ENCODE data around the gene RFTN1. TPM values are rescaled to one million over a fixed set of nuclear protein-coding genes. Genes with fewer than 3 reads are reported as not detected.

RFTN1 gene
- total and polyA plus RNA-seq, 2 experiments from 2014 or later: 3.3 to 7.2 TPM

DNA sequence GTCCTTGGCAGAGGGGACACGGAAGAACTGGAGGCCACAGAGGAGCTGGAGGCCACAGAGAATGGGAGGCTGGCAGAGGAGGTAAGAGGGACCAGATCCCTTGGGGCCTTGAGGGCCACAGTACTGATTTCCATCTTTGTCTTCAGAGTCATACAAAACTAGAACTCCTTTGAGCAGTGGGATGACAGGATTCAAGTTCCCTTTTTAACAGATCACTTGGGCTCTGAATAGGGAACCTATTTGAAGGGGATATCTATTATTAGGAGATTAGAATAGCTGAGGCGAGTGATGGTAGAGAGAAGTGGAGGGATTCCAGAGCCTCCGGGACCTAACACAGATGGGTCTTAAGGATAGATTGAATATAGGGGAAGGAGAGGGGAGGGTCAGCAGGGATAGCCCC lies 192.8 kb downstream of the RFTN1 start:
- H3K27me3 ChIP-seq (ENCODE audit: insufficient read depth): no peaks in the 10 kb centered on the region
- H3K9me2 ChIP-seq (ENCODE audit: insufficient read depth): no peaks in the 10 kb centered on the region
- H3K27ac ChIP-seq (ENCODE audit: low read depth): no peak overlapping the region
- no peak overlapping the region for H3K4me2 ChIP-seq
- DNase-seq (ENCODE audit: low spot score) (no peak), ATAC-seq (no peak)
- H4K20me1 ChIP-seq (replicated peaks; ENCODE audit: insufficient read depth): no peaks in the 10 kb centered on the region; the same call in 1 of the 2 replicates
- no peak overlapping the region for H2AFZ ChIP-seq
- no peaks in the 10 kb centered on the region for H3K79me2 ChIP-seq (replicated peaks; ENCODE audit: insufficient read depth)
- Mint-ChIP-seq H3K27ac (no peak overlapping the region; the same call in 1 of the 2 replicates), H3K36me3 (ENCODE audit: low read depth) (peaks cover 12% of the 10 kb centered on the region), H3K27me3 (ENCODE audit: insufficient read depth, low read depth, poor library complexity) (peaks cover 4% of the 10 kb centered on the region), H3K9me3 (no peaks in the 10 kb centered on the region), H3K4me1 (0 out of 3 replicates have a peak, but pooled peaks cover 4% of the 10 kb centered on the region), H3K4me3 (no peak overlapping the region)
- H3K4me1 ChIP-seq (ENCODE audit: insufficient read depth): peaks cover 5% of the 10 kb centered on the region; the same call in 1 of the 2 replicates
- TF ChIP-seq EZH2 (IDR thresholded peaks at IDR 0.05; ENCODE audit: low read depth, unreplicated experiment) (no peak), ZNF114 (CRISPR knock-in tag; IDR thresholded peaks at IDR 0.05) (no peak), ETS1 (IDR thresholded peaks at IDR 0.05) (no peak), CREB1 (CRISPR knock-in tag; IDR thresholded peaks at IDR 0.05; ENCODE audit: low read depth) (no peak), POLR2AphosphoS5 (IDR thresholded peaks at IDR 0.05; ENCODE audit: low read depth) (no peak)
- TF ChIP-seq, protein P1, sequence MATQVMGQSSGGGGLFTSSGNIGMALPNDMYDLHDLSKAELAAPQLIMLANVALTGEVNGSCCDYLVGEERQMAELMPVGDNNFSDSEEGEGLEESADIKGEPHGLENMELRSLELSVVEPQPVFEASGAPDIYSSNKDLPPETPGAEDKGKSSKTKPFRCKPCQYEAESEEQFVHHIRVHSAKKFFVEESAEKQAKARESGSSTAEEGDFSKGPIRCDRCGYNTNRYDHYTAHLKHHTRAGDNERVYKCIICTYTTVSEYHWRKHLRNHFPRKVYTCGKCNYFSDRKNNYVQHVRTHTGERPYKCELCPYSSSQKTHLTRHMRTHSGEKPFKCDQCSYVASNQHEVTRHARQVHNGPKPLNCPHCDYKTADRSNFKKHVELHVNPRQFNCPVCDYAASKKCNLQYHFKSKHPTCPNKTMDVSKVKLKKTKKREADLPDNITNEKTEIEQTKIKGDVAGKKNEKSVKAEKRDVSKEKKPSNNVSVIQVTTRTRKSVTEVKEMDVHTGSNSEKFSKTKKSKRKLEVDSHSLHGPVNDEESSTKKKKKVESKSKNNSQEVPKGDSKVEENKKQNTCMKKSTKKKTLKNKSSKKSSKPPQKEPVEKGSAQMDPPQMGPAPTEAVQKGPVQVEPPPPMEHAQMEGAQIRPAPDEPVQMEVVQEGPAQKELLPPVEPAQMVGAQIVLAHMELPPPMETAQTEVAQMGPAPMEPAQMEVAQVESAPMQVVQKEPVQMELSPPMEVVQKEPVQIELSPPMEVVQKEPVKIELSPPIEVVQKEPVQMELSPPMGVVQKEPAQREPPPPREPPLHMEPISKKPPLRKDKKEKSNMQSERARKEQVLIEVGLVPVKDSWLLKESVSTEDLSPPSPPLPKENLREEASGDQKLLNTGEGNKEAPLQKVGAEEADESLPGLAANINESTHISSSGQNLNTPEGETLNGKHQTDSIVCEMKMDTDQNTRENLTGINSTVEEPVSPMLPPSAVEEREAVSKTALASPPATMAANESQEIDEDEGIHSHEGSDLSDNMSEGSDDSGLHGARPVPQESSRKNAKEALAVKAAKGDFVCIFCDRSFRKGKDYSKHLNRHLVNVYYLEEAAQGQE (IDR thresholded peaks at IDR 0.05; ENCODE audit: unreplicated experiment): no peak
- TF ChIP-seq, protein P2, sequence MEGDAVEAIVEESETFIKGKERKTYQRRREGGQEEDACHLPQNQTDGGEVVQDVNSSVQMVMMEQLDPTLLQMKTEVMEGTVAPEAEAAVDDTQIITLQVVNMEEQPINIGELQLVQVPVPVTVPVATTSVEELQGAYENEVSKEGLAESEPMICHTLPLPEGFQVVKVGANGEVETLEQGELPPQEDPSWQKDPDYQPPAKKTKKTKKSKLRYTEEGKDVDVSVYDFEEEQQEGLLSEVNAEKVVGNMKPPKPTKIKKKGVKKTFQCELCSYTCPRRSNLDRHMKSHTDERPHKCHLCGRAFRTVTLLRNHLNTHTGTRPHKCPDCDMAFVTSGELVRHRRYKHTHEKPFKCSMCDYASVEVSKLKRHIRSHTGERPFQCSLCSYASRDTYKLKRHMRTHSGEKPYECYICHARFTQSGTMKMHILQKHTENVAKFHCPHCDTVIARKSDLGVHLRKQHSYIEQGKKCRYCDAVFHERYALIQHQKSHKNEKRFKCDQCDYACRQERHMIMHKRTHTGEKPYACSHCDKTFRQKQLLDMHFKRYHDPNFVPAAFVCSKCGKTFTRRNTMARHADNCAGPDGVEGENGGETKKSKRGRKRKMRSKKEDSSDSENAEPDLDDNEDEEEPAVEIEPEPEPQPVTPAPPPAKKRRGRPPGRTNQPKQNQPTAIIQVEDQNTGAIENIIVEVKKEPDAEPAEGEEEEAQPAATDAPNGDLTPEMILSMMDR (conservative IDR thresholded peaks at IDR 0.05; ENCODE audit: low read depth in 2 of 2): no peak
- H3K36me3 ChIP-seq (ENCODE audit: insufficient read depth): no peaks in the 10 kb centered on the region
- no peaks in the 10 kb centered on the region; the same call in 1 of the 2 replicates for H3F3A ChIP-seq (replicated peaks; ENCODE audit: low read depth)
- no peak overlapping the region for H3K4me3 ChIP-seq

GRCh38 chr3:16319723-16320122 lies 193.8 kb downstream of the RFTN1 start:
- H3K4me2 ChIP-seq: no peak overlapping the region
- H3K27me3 ChIP-seq (ENCODE audit: insufficient read depth): no peaks in the 10 kb centered on the region
- ATAC-seq (no peak), DNase-seq (ENCODE audit: low spot score) (no peak)
- no peaks in the 10 kb centered on the region for H3K36me3 ChIP-seq (ENCODE audit: insufficient read depth)
- 0 out of 2 replicates have a peak overlapping the region, but pooled peaks have one; percentile 46 for H3K27ac Mint-ChIP-seq
- H3K9me2 ChIP-seq (ENCODE audit: insufficient read depth): no peaks in the 10 kb centered on the region
- no peak overlapping the region for H3K27ac ChIP-seq (ENCODE audit: low read depth)
- no peaks in the 10 kb centered on the region for H3K79me2 ChIP-seq (replicated peaks; ENCODE audit: insufficient read depth)
- no peaks in the 10 kb centered on the region; the same call in 1 of the 2 replicates for H3F3A ChIP-seq (replicated peaks; ENCODE audit: low read depth)
- no peak overlapping the region for H3K4me3 Mint-ChIP-seq
- H3K4me1 ChIP-seq (ENCODE audit: insufficient read depth): peaks cover 5% of the 10 kb centered on the region; the same call in 1 of the 2 replicates
- no peak for TF ChIP-seq NANOG (IDR thresholded peaks at IDR 0.05; ENCODE audit: borderline replicate concordance)
- TF ChIP-seq POLR2AphosphoS5 (IDR thresholded peaks at IDR 0.05; ENCODE audit: low read depth): no peak
- H3K4me3 ChIP-seq: no peak overlapping the region
- H3K27me3 Mint-ChIP-seq (ENCODE audit: insufficient read depth, low read depth, poor library complexity): peaks cover 4% of the 10 kb centered on the region
- H3K4me1 Mint-ChIP-seq: 0 out of 3 replicates have a peak, but pooled peaks cover 4% of the 10 kb centered on the region
- no peaks in the 10 kb centered on the region; the same call in none of the 2 replicates for H4K20me1 ChIP-seq (replicated peaks; ENCODE audit: insufficient read depth)
- H2AFZ ChIP-seq: no peak overlapping the region
- peaks cover 12% of the 10 kb centered on the region for H3K36me3 Mint-ChIP-seq (ENCODE audit: low read depth)
- no peaks in the 10 kb centered on the region for H3K9me3 Mint-ChIP-seq

Measured in GM23338 (cell line).